ENCODE results near the gene UBN1.
A peak's percentile ranks its signal among the peaks of the same experiment; 100 is the strongest.

UBN1 gene

GRCh38 chr16:4846901-4847773 is at the start of gene UBN1, which contains the start of gene GLYR1:
Gene UBN1, plus strand, starts transcription at chr16:4847481. Its CDS starts 5,437 bp downstream, at chr16:4852918.
Gene GLYR1, minus strand, starts transcription at chr16:4847288. Its CDS starts 23 bp downstream, at chr16:4847265.
- peak; percentile 96 for DNase-seq (ENCODE audit: low spot score)

- no peak for DNase-seq (ENCODE audit: low spot score)
Measured at GRCh38 chr16:4797805-4798252, 49.5 kb upstream of the UBN1 start.

GRCh38 chr16:4798456-4798855 is 48.8 kb upstream of the UBN1 start:
- no peak for DNase-seq (ENCODE audit: low spot score)

- DNase-seq (ENCODE audit: low spot score), result no peak
Measured at GRCh38 chr16:4799171-4799855, 48.0 kb upstream of the UBN1 start.

- DNase-seq (ENCODE audit: low spot score), result no peak
Measured at GRCh38 chr16:4800290-4801041, 46.8 kb upstream of the UBN1 start.

GRCh38 chr16:4801051-4801961 is 46.0 kb upstream of the UBN1 start:
- DNase-seq (ENCODE audit: low spot score), result no peak

GRCh38 chr16:4801962-4802658 is 45.2 kb upstream of the UBN1 start, which contains the start of gene ROGDI:
Gene ROGDI, minus strand, starts transcription at chr16:4802633. Its CDS starts 62 bp downstream, at chr16:4802571.
- peak; percentile 62 for DNase-seq (ENCODE audit: low spot score)

GRCh38 chr16:4802659-4803287 is 44.5 kb upstream of the UBN1 start:
- peak; percentile 93 for DNase-seq (ENCODE audit: low spot score)

- no peak for DNase-seq (ENCODE audit: low spot score)
Measured at GRCh38 chr16:4803401-4803844, 43.9 kb upstream of the UBN1 start.

- DNase-seq (ENCODE audit: low spot score), result no peak
Measured at GRCh38 chr16:4803898-4804762, 43.2 kb upstream of the UBN1 start.

- DNase-seq (ENCODE audit: low spot score), result no peak
Measured at GRCh38 chr16:4805231-4805630, 42.0 kb upstream of the UBN1 start.

GRCh38 chr16:4806280-4806679 is 41.0 kb upstream of the UBN1 start:
- no peak for DNase-seq (ENCODE audit: low spot score)

- no peak for DNase-seq (ENCODE audit: low spot score)
Measured at GRCh38 chr16:4811242-4811641, 36.0 kb upstream of the UBN1 start.

GRCh38 chr16:4811773-4812172 is 35.5 kb upstream of the UBN1 start:
- no peak for DNase-seq (ENCODE audit: low spot score)

GRCh38 chr16:4813251-4814003 is 33.9 kb upstream of the UBN1 start:
- no peak for DNase-seq (ENCODE audit: low spot score)

- DNase-seq (ENCODE audit: low spot score), result no peak
Measured at GRCh38 chr16:4814046-4814445, 33.2 kb upstream of the UBN1 start.

- no peak for DNase-seq (ENCODE audit: low spot score)
Measured at GRCh38 chr16:4814542-4815173, 32.6 kb upstream of the UBN1 start.

- DNase-seq (ENCODE audit: low spot score), result no peak
Measured at GRCh38 chr16:4820652-4821051, 26.6 kb upstream of the UBN1 start.
